Chondrocyte (in vitro differentiated cells): ENCODE data around the gene TCIRG1. TPM values are rescaled to one million over a fixed set of nuclear protein-coding genes. Genes with fewer than 3 reads are reported as not detected.
"Not testable (repeated sequence)": the region's sequence is repeated elsewhere in the genome, so short reads cannot be mapped to it uniquely, and the experiment has no call there.

Experiments used
- DNase-seq: peaks from one replicate; pipeline ENCODE4 v3.0.0; 2021; ENCODE audit warnings: mixed read lengths, low spot score
- H3K27ac Mint-ChIP-seq: one replicate; pipeline ENCODE4 v1.8.0; 2021; ENCODE audit warnings: mild to moderate bottlenecking, moderate library complexity, mixed read lengths; ENCODE audit not compliant: unreplicated experiment
- H3K27me3 Mint-ChIP-seq: 2 replicates; pipeline ENCODE4 v1.8.0; 2021; ENCODE audit warnings: low read depth, mixed read lengths
- H3K36me3 Mint-ChIP-seq: 2 replicates; pipeline ENCODE4 v1.8.0; 2021; ENCODE audit warnings: low read depth, mixed read lengths
- H3K4me1 Mint-ChIP-seq: 2 replicates; pipeline ENCODE4 v1.8.0; 2021; ENCODE audit warnings: low read depth, mild to moderate bottlenecking, mixed read lengths
- H3K4me3 Mint-ChIP-seq: one replicate; pipeline ENCODE4 v1.8.0; 2021; ENCODE audit warnings: mild to moderate bottlenecking, moderate library complexity, mixed read lengths; ENCODE audit not compliant: unreplicated experiment
- H3K9me3 Mint-ChIP-seq: 2 replicates; pipeline ENCODE4 v1.8.0; 2021; ENCODE audit warnings: low read depth, mixed read lengths
- CTCF ChIP-seq: fragments of 200-600 bp; sonication (generic); IDR thresholded peaks from 2 replicates; pipeline ENCODE4 v1.5.0; 2021; ENCODE audit warnings: antibody characterized with exemption, mild to moderate bottlenecking, moderate library complexity
- total RNA-seq: library from RNA; stranded (reverse); gene quantifications from 3 replicates; pipeline ENCODE4 v1.2.1, GENCODE V29; 2021

TCIRG1 gene
- total RNA-seq, 1 donor from 2014 or later = 73.2 TPM

GRCh38 chr11:68090706-68091105, 51.9 kb downstream of the TCIRG1 start:
- Mint-ChIP-seq H3K27ac (no peak overlapping the region), H3K36me3 (no peaks in the 10 kb centered on the region), H3K27me3 (no peaks in the 10 kb centered on the region), H3K4me1 (peaks cover 13% of the 10 kb centered on the region), H3K4me3 (no peak overlapping the region), H3K9me3 (no peaks in the 10 kb centered on the region)
- no peak for TF ChIP-seq CTCF
- DNase-seq = no peak

- no peak for TF ChIP-seq CTCF
- Mint-ChIP-seq H3K36me3 (no peaks in the 10 kb centered on the region), H3K4me1 (peaks cover 19% of the 10 kb centered on the region), H3K27ac (no peak overlapping the region), H3K27me3 (no peaks in the 10 kb centered on the region), H3K9me3 (no peaks in the 10 kb centered on the region), H3K4me3 (no peak overlapping the region)
- no peak for DNase-seq
These were observed 53.6 kb downstream of the TCIRG1 start for GRCh38 chr11:68092411-68092810.

GRCh38 chr11:68092946-68093345, 54.1 kb downstream of the TCIRG1 start:
- not testable (repeated sequence) for H3K36me3 Mint-ChIP-seq
- peaks cover 21% of the 10 kb centered on the region for H3K4me1 Mint-ChIP-seq

GRCh38 chr11:68093565-68093964, 54.7 kb downstream of the TCIRG1 start:
- H3K36me3 Mint-ChIP-seq = no peaks in the 10 kb centered on the region
- H3K4me3 Mint-ChIP-seq = no peak overlapping the region
- TF ChIP-seq CTCF = no peak
- H3K27me3 Mint-ChIP-seq = no peaks in the 10 kb centered on the region
- H3K27ac Mint-ChIP-seq = no peak overlapping the region
- no peak for DNase-seq
- no peaks in the 10 kb centered on the region for H3K9me3 Mint-ChIP-seq
- H3K4me1 Mint-ChIP-seq = peaks cover 21% of the 10 kb centered on the region

More at GRCh38 chr11:68092946-68093345, 54.1 kb downstream of the TCIRG1 start:
- not testable (repeated sequence) for H3K4me3 Mint-ChIP-seq, H3K9me3 Mint-ChIP-seq, H3K27ac Mint-ChIP-seq, DNase-seq, H3K27me3 Mint-ChIP-seq

GRCh38 chr11:68096962-68097361, 58.1 kb downstream of the TCIRG1 start:
- Mint-ChIP-seq H3K9me3 (peaks cover under 1% of the 10 kb centered on the region), H3K27me3 (no peaks in the 10 kb centered on the region), H3K27ac (peak overlapping the region; percentile 36), H3K4me1 (peaks cover 28% of the 10 kb centered on the region), H3K4me3 (no peak overlapping the region), H3K36me3 (no peaks in the 10 kb centered on the region)
- no peak for DNase-seq
- TF ChIP-seq CTCF = no peak

- Mint-ChIP-seq H3K4me3 (peak overlapping the region; percentile 5), H3K27ac (peak overlapping the region; percentile 72), H3K9me3 (peaks cover 5% of the 10 kb centered on the region), H3K36me3 (no peaks in the 10 kb centered on the region), H3K27me3 (no peaks in the 10 kb centered on the region), H3K4me1 (peaks cover 23% of the 10 kb centered on the region)
- DNase-seq = no peak
- TF ChIP-seq CTCF = no peak
These were observed 60.2 kb downstream of the TCIRG1 start for GRCh38 chr11:68099057-68099456.
